Loucy (cell line): ENCODE measurements around the gene FABP6.

Experiments
- CTCF ChIP-seq: fragments of 200-600 bp; sonication (generic); conservative IDR thresholded peaks from 2 replicates; pipeline ENCODE4 v1.5.1; 2014; ENCODE audit warnings: mild to moderate bottlenecking, antibody characterized with exemption, low read length
- EZH2phosphoT487 ChIP-seq: fragments of 200-600 bp; IDR thresholded peaks from 2 replicates; pipeline ENCODE4 v1.6.1; 2018; ENCODE audit warnings: antibody characterized with exemption, mild to moderate bottlenecking, moderate library complexity, borderline replicate concordance

- TF ChIP-seq CTCF (no peak), EZH2phosphoT487 (no peak)
These were observed 45.2 kb downstream of the FABP6 start for GRCh38 chr5:160274483-160274931.
